Omental fat pad (tissue), 4 donors: ENCODE measurements around the gene SLAMF9. TPM values are rescaled to one million over a fixed set of nuclear protein-coding genes. Genes with fewer than 3 reads are reported as not detected.

ENCODE experiments used
- ATAC-seq: fragments of 150-250 bp; one replicate; pipeline ENCODE4 v1.9.1; 2016; ENCODE audit warnings: mild to moderate bottlenecking, moderate library complexity; ENCODE audit not compliant: low FRiP score
- DNase-seq: peaks from one replicate; pipeline ENCODE4 v3.0.0-alpha.2; 2019; ENCODE audit warnings: low spot score
- CTCF ChIP-seq, 3 donors: fragments of 450-650 bp; IDR thresholded peaks; one replicate each; pipeline ENCODE4 v1.5.1; 2016 to 2017; ENCODE audit warnings: antibody characterized with exemption in 3 of 3, mild to moderate bottlenecking in 3 of 3, moderate library complexity in 2 of 3
- total RNA-seq, 4 donors: library from RNA; depleted of rRNA; stranded (reverse); fragments of >200 nt; gene quantifications; one replicate each; pipeline ENCODE4 v1.1.0, GENCODE V29; 2016

The SLAMF9 gene
- total RNA-seq, 4 donors from 2014 or later, result 0.56 to 7.2 (median 1.0) TPM; not detected in 1

GRCh38 chr1:159978107-159978398 is 24.0 kb upstream of the SLAMF9 start:
- no peak for DNase-seq
- TF ChIP-seq CTCF (IDR thresholded peaks at IDR 0.05), result no peak
- no peak for ATAC-seq

- no peak for TF ChIP-seq CTCF (IDR thresholded peaks at IDR 0.05)
- DNase-seq (no peak), ATAC-seq (no peak)
These were observed 23.5 kb upstream of the SLAMF9 start for GRCh38 chr1:159977364-159978106.

GRCh38 chr1:159974350-159974965 is 20.4 kb upstream of the SLAMF9 start:
- ATAC-seq (no peak), DNase-seq (no peak)
- TF ChIP-seq CTCF (IDR thresholded peaks at IDR 0.05), result no peak

GRCh38 chr1:159973350-159973940 is 19.4 kb upstream of the SLAMF9 start:
- DNase-seq, result no peak
- no peak for ATAC-seq
- TF ChIP-seq CTCF (IDR thresholded peaks at IDR 0.05), result no peak

GRCh38 chr1:159972443-159973205 is 18.6 kb upstream of the SLAMF9 start:
- no peak for DNase-seq
- no peak for ATAC-seq
- TF ChIP-seq CTCF (IDR thresholded peaks at IDR 0.05), result no peak

- DNase-seq, result no peak
- ATAC-seq, result no peak
- TF ChIP-seq CTCF (IDR thresholded peaks at IDR 0.05), result no peak
These were observed 16.9 kb upstream of the SLAMF9 start for GRCh38 chr1:159970932-159971342.
